Kidney epithelial cell (primary cell): Measurements from ENCODE around the gene ASH1L. TPM values are rescaled to one million over a fixed set of nuclear protein-coding genes. Genes with fewer than 3 reads are reported as not detected.

Experiments
- DNase-seq: peaks from one replicate; pipeline ENCODE4 v3.0.0-alpha.2; 2010; ENCODE audit warnings: low read depth
- H3K27me3 ChIP-seq: 2 replicates; pipeline ENCODE4 v1.6.0; 2011; ENCODE audit warnings: low read length; ENCODE audit not compliant: control insufficient read depth, insufficient read depth
- H3K36me3 ChIP-seq: 2 replicates; pipeline ENCODE4 v1.5.1; 2011; ENCODE audit warnings: low read length; ENCODE audit not compliant: control insufficient read depth, insufficient read depth
- H3K4me3 ChIP-seq: 2 replicates; pipeline ENCODE4 v1.5.1; 2011; ENCODE audit warnings: low read depth, mild to moderate bottlenecking, control low read depth, low read length
- CTCF ChIP-seq: IDR thresholded peaks from 2 replicates; pipeline ENCODE4 v1.5.1; 2011; ENCODE audit warnings: mild to moderate bottlenecking, moderate library complexity, low read length, control low read depth, inconsistent platforms; ENCODE audit not compliant: insufficient read depth, poor library complexity, severe bottlenecking
- total RNA-seq: library from RNA; depleted of rRNA; stranded (reverse); fragments of >200 nt; gene quantifications from 2 replicates; pipeline ENCODE4 v1.2.3, GENCODE V29; 2015

Gene ASH1L
- total RNA-seq, 1 donor from 2014 or later: 19.5 TPM

GRCh38 chr1:155472491-155473083, 90.0 kb downstream of the ASH1L start:
- Histone ChIP-seq H3K36me3 (peaks cover 1% of the 10 kb centered on the region), H3K27me3 (no peaks in the 10 kb centered on the region), H3K4me3 (no peak overlapping the region)
- TF ChIP-seq CTCF: no peak
- DNase-seq: no peak

GRCh38 chr1:155471891-155472290, 90.7 kb downstream of the ASH1L start:
- Histone ChIP-seq H3K27me3 (no peaks in the 10 kb centered on the region), H3K4me3 (no peak overlapping the region), H3K36me3 (peaks cover 1% of the 10 kb centered on the region)
- TF ChIP-seq CTCF: no peak
- DNase-seq: no peak

- TF ChIP-seq CTCF: no peak
- no peak for DNase-seq
- Histone ChIP-seq H3K27me3 (no peaks in the 10 kb centered on the region), H3K4me3 (no peak overlapping the region), H3K36me3 (peaks cover 1% of the 10 kb centered on the region)
Observed at GRCh38 chr1:155471026-155471425, 91.6 kb downstream of the ASH1L start.

- DNase-seq: peak; percentile 88
- Histone ChIP-seq H3K36me3 (peaks cover 1% of the 10 kb centered on the region), H3K4me3 (no peak overlapping the region), H3K27me3 (no peaks in the 10 kb centered on the region)
- no peak for TF ChIP-seq CTCF
Observed at GRCh38 chr1:155466996-155467395, 95.6 kb downstream of the ASH1L start.

GRCh38 chr1:155466617-155466972, 96.0 kb downstream of the ASH1L start:
- TF ChIP-seq CTCF: no peak
- no peak for DNase-seq
- H3K4me3 ChIP-seq: no peak overlapping the region
- H3K27me3 ChIP-seq: no peaks in the 10 kb centered on the region
- H3K36me3 ChIP-seq: peaks cover 1% of the 10 kb centered on the region
